Measurements from ENCODE around the gene ATG2B. TPM values are rescaled to one million over a fixed set of nuclear protein-coding genes. Genes with fewer than 3 reads are reported as not detected.

ATG2B gene
- total RNA-seq, 4 donors from 2014 or later: 17.1 to 56.6 (median 41.6) TPM

DNA sequence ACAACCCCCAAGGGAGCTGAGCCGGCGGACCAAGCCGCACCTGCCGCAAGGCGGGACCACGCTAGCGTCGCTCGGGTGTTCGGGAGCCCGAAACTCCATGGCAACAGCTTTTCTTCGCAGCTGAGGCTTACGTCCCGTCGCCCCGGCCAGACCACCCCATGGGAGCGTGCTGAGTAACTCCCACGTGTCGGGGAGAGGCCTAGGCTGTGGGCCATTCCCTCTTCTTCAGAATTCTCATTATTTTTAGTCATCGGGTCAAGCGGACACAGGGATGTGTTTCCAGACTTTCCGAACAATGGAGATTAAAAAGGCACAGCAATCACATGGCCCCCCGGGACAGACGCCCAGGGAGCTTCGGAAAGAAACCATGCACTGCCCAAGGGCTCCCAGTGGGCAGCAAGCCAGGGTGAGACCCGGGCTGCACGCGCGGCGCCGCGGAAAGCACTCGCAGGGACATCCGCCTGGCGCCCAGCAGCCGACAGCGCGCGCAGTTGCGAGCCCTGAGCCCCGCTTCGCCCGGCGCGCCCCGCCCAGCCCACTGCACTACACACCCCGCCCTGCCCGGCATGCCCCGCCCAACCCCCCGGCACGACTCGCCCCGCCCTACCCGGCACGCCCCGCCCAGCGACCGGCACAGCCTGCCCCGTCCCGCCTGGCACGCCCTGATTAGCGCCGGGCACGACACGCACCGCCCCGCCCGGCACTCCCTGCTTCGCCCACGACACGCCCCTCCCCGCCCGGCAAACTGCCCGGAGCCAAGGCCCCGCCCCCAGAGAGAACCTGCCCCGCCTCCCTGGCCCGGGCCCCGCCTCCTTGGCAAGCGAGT is 28.4 kb upstream of the ATG2B start:
- intact Hi-C loops (cut with DNase I; ENCODE audit: low total_unique reads): no loop called here
- Histone ChIP-seq H3K9me3 (no peaks in the 10 kb centered on the region), H3K4me3 (peak overlapping the region; percentile 56 to 70), H3K27me3 (no peaks in the 10 kb centered on the region), H3K27ac (peak overlapping the region; percentile 66 to 73), H3K36me3 (no peaks in the 10 kb centered on the region), H3K4me1 (no peaks in the 10 kb centered on the region)
- TF ChIP-seq, protein P1, sequence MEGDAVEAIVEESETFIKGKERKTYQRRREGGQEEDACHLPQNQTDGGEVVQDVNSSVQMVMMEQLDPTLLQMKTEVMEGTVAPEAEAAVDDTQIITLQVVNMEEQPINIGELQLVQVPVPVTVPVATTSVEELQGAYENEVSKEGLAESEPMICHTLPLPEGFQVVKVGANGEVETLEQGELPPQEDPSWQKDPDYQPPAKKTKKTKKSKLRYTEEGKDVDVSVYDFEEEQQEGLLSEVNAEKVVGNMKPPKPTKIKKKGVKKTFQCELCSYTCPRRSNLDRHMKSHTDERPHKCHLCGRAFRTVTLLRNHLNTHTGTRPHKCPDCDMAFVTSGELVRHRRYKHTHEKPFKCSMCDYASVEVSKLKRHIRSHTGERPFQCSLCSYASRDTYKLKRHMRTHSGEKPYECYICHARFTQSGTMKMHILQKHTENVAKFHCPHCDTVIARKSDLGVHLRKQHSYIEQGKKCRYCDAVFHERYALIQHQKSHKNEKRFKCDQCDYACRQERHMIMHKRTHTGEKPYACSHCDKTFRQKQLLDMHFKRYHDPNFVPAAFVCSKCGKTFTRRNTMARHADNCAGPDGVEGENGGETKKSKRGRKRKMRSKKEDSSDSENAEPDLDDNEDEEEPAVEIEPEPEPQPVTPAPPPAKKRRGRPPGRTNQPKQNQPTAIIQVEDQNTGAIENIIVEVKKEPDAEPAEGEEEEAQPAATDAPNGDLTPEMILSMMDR (IDR thresholded peaks at IDR 0.05): peak in 1 of 4 experiments; percentile 16
- peak in 1 of 2 donors; percentile 15 for TF ChIP-seq POLR2A (IDR thresholded peaks at IDR 0.05)
- DNase-seq: peak; percentile 95

DNA sequence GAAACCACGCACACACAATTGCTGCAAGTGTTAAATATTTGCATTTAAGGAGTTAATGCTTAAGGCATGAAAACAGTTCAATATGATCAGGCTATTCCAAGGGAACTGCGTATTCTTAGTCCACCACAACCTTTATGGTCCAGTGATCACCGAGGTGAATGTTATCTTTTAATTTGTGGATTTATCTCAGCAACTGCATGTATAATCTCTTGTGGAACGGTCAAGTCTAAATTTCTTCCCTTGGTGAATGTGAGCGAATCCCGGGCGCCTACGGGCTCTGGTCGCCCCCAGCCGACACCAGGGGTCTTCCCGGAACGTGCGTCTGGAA is 27.8 kb upstream of the ATG2B start:
- intact Hi-C loops (cut with DNase I; ENCODE audit: low total_unique reads): no loop called here
- Histone ChIP-seq H3K4me3 (peak overlapping the region; percentile 56 to 70), H3K27ac (peak overlapping the region; percentile 35 to 73), H3K4me1 (no peaks in the 10 kb centered on the region), H3K36me3 (no peaks in the 10 kb centered on the region), H3K27me3 (no peaks in the 10 kb centered on the region), H3K9me3 (no peaks in the 10 kb centered on the region)
- no peak for TF ChIP-seq POLR2A (IDR thresholded peaks at IDR 0.05)
- TF ChIP-seq, protein P1 (IDR thresholded peaks at IDR 0.05): no peak
- no peak for DNase-seq

GRCh38 chr14:96385385-96385784 is 22.2 kb upstream of the ATG2B start:
- no peaks in the 10 kb centered on the region for H3K9me3 ChIP-seq
- no peak for DNase-seq
- H3K27me3 ChIP-seq: no peaks in the 10 kb centered on the region
- intact Hi-C loops (cut with DNase I; ENCODE audit: low total_unique reads): no loop called here
- no peaks in the 10 kb centered on the region for H3K4me1 ChIP-seq
- no peaks in the 10 kb centered on the region for H3K36me3 ChIP-seq
- no peak for TF ChIP-seq POLR2A (IDR thresholded peaks at IDR 0.05)
- TF ChIP-seq, protein P1 (IDR thresholded peaks at IDR 0.05): no peak
- H3K27ac ChIP-seq: no peak overlapping the region
- no peak overlapping the region for H3K4me3 ChIP-seq

DNA sequence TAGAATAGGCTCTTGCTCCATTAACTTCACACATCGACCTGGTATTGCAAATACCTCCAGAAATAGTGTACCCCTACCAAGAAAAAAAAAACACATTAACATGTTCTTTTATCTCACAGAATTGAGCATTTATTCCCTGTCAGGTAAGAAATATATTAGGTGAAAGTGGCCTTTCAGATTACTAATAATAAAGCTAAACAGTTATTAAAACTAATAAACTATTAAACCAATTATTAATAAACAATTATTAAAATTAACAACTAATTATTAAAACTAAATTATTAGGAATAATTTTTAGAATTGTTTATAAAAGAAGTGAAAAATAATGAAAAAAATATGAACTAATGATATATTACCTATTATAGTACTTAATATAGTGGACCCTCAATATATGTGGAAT is 21.6 kb upstream of the ATG2B start:
- Histone ChIP-seq H3K36me3 (no peaks in the 10 kb centered on the region), H3K27me3 (no peaks in the 10 kb centered on the region), H3K4me3 (no peak overlapping the region), H3K9me3 (no peaks in the 10 kb centered on the region), H3K27ac (no peak overlapping the region), H3K4me1 (no peaks in the 10 kb centered on the region)
- DNase-seq: no peak
- intact Hi-C loops (cut with DNase I; ENCODE audit: low total_unique reads): no loop called here
- TF ChIP-seq POLR2A (IDR thresholded peaks at IDR 0.05): no peak
- TF ChIP-seq, protein P1 (IDR thresholded peaks at IDR 0.05): no peak

DNA sequence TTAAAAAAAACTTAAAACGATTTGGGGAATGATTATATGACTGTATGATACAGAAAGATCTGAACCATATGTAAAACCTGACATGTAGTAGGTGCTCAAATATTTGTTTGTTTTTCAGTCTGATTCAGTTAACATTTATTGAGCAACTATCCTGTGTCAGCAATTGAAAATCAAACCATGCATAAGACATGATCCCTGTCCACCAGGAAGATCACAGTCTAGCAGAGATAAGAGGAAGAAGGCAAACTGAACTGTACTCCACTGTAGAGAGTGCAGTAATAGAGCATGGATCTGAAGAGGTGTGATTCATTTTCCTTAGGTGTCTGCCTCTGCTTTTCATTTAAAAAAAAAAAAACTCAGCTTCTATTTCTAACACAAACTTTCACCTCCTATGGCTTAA is 20.9 kb upstream of the ATG2B start:
- Histone ChIP-seq H3K4me3 (no peak overlapping the region), H3K27me3 (no peaks in the 10 kb centered on the region), H3K27ac (no peak overlapping the region), H3K9me3 (no peaks in the 10 kb centered on the region), H3K36me3 (no peaks in the 10 kb centered on the region), H3K4me1 (no peaks in the 10 kb centered on the region)
- intact Hi-C loops (cut with DNase I; ENCODE audit: low total_unique reads): no loop called here
- no peak for DNase-seq
- TF ChIP-seq, protein P1 (IDR thresholded peaks at IDR 0.05): no peak
- TF ChIP-seq POLR2A (IDR thresholded peaks at IDR 0.05): no peak
